ENCODE data around the gene HK2. TPM values are rescaled to one million over a fixed set of nuclear protein-coding genes. Genes with fewer than 3 reads are reported as not detected.

HK2 gene
- total RNA-seq, 2 donors from 2014 or later, result 6.9 to 13.4 TPM

- H3K27me3 ChIP-seq (replicated peaks; ENCODE audit: insufficient read depth), result no peaks in the 10 kb centered on the region
- H3K4me3 ChIP-seq, result no peak overlapping the region
- ATAC-seq (ENCODE audit: insufficient number of reproducible peaks, low FRiP score, low read depth) (no peak), DNase-seq (ENCODE audit: low spot score) (no peak)
- no peak for TF ChIP-seq CTCF (IDR thresholded peaks at IDR 0.05)
- no peaks in the 10 kb centered on the region for H3K9me3 ChIP-seq
- no peaks in the 10 kb centered on the region for H3K4me1 ChIP-seq (ENCODE audit: control insufficient read depth in 1 of 2, low read depth in 2 of 2)
- no peak overlapping the region for H3K27ac ChIP-seq
- H3K36me3 ChIP-seq, result peaks cover 20% of the 10 kb centered on the region
Measured at GRCh38 chr2:74884866-74885265, 50.9 kb downstream of the HK2 start.

GRCh38 chr2:74886251-74886650 lies 52.3 kb downstream of the HK2 start:
- H3K9me3 ChIP-seq, result no peaks in the 10 kb centered on the region
- H3K27me3 ChIP-seq (replicated peaks; ENCODE audit: insufficient read depth), result no peaks in the 10 kb centered on the region
- no peak overlapping the region for H3K27ac ChIP-seq
- H3K36me3 ChIP-seq, result peaks cover 16% of the 10 kb centered on the region
- no peak for DNase-seq (ENCODE audit: low spot score)
- H3K4me3 ChIP-seq, result no peak overlapping the region
- ATAC-seq (ENCODE audit: insufficient number of reproducible peaks, low FRiP score, low read depth), result no peak
- no peak for TF ChIP-seq CTCF (IDR thresholded peaks at IDR 0.05)
- H3K4me1 ChIP-seq (ENCODE audit: control insufficient read depth in 1 of 2, low read depth in 2 of 2), result no peaks in the 10 kb centered on the region

- Histone ChIP-seq H3K27me3 (replicated peaks; ENCODE audit: insufficient read depth) (no peaks in the 10 kb centered on the region), H3K9me3 (no peaks in the 10 kb centered on the region), H3K36me3 (peaks cover 16% of the 10 kb centered on the region), H3K27ac (no peak overlapping the region), H3K4me3 (no peak overlapping the region), H3K4me1 (ENCODE audit: control insufficient read depth in 1 of 2, low read depth in 2 of 2) (no peaks in the 10 kb centered on the region)
- ATAC-seq (ENCODE audit: insufficient number of reproducible peaks, low FRiP score, low read depth) (no peak), DNase-seq (ENCODE audit: low spot score) (no peak)
- TF ChIP-seq CTCF (IDR thresholded peaks at IDR 0.05), result no peak
Measured at GRCh38 chr2:74886811-74887210, 52.9 kb downstream of the HK2 start.

- Histone ChIP-seq H3K4me1 (ENCODE audit: control insufficient read depth in 1 of 2, low read depth in 2 of 2) (peaks cover 0 to 3% of the 10 kb centered on the region in 2 donors), H3K4me3 (no peak overlapping the region), H3K9me3 (no peaks in the 10 kb centered on the region), H3K27ac (no peak overlapping the region), H3K36me3 (peaks cover 12% of the 10 kb centered on the region), H3K27me3 (replicated peaks; ENCODE audit: insufficient read depth) (no peaks in the 10 kb centered on the region)
- TF ChIP-seq CTCF (IDR thresholded peaks at IDR 0.05), result no peak
- no peak for ATAC-seq (ENCODE audit: insufficient number of reproducible peaks, low FRiP score, low read depth)
- DNase-seq (ENCODE audit: low spot score), result no peak
Measured at GRCh38 chr2:74887445-74887951, 53.6 kb downstream of the HK2 start.

GRCh38 chr2:74887960-74888700 lies 54.2 kb downstream of the HK2 start:
- Histone ChIP-seq H3K4me1 (ENCODE audit: control insufficient read depth in 1 of 2, low read depth in 2 of 2) (peaks cover 0 to 7% of the 10 kb centered on the region in 2 donors), H3K36me3 (peaks cover 12% of the 10 kb centered on the region), H3K4me3 (no peak overlapping the region), H3K27me3 (replicated peaks; ENCODE audit: insufficient read depth) (no peaks in the 10 kb centered on the region), H3K9me3 (no peaks in the 10 kb centered on the region), H3K27ac (no peak overlapping the region)
- DNase-seq (ENCODE audit: low spot score), result no peak
- ATAC-seq (ENCODE audit: insufficient number of reproducible peaks, low FRiP score, low read depth), result no peak
- TF ChIP-seq CTCF (IDR thresholded peaks at IDR 0.05), result no peak
